Measurements from ENCODE around the gene CD22. TPM values are rescaled to one million over a fixed set of nuclear protein-coding genes. Genes with fewer than 3 reads are reported as not detected.

Gene CD22
- total and polyA plus RNA-seq, 10 donors: 251 to 446 (median 362) TPM

DNA sequence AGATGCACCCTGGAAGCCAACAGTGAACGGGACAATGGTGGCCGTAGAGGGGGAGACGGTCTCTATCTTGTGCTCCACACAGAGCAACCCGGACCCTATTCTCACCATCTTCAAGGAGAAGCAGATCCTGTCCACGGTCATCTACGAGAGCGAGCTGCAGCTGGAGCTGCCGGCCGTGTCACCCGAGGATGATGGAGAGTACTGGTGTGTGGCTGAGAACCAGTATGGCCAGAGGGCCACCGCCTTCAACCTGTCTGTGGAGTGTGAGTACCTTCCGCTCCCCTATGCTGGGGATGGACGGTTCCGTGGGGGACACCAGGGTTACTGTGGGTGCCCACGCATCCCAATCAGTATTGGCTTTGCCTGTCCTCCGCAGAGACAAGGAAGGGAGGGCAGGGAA lies 26.5 kb upstream of the CD22 start:
- H3K36me3 ChIP-seq: no peaks in the 10 kb centered on the region
- H3K4me1 ChIP-seq: peaks cover 0 to 22% (median 6%) of the 10 kb centered on the region in 6 donors
- TF ChIP-seq POLR2A (IDR thresholded peaks at IDR 0.05) (no peak), POLR2AphosphoS5 (IDR thresholded peaks at IDR 0.05) (no peak)
- TF ChIP-seq, protein P1, sequence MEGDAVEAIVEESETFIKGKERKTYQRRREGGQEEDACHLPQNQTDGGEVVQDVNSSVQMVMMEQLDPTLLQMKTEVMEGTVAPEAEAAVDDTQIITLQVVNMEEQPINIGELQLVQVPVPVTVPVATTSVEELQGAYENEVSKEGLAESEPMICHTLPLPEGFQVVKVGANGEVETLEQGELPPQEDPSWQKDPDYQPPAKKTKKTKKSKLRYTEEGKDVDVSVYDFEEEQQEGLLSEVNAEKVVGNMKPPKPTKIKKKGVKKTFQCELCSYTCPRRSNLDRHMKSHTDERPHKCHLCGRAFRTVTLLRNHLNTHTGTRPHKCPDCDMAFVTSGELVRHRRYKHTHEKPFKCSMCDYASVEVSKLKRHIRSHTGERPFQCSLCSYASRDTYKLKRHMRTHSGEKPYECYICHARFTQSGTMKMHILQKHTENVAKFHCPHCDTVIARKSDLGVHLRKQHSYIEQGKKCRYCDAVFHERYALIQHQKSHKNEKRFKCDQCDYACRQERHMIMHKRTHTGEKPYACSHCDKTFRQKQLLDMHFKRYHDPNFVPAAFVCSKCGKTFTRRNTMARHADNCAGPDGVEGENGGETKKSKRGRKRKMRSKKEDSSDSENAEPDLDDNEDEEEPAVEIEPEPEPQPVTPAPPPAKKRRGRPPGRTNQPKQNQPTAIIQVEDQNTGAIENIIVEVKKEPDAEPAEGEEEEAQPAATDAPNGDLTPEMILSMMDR (IDR thresholded peaks at IDR 0.05 in 8 of 11, conservative IDR thresholded peaks at IDR 0.05 in 3 of 11): no peak
- no peak overlapping the region for H3K4me3 ChIP-seq
- peaks cover 0 to 12% (median 0%) of the 10 kb centered on the region in 7 donors for H3K27me3 ChIP-seq (replicated peaks in 1 of 7)
- H3K27ac ChIP-seq: no peak overlapping the region
- DNase-seq: no peak
- intact Hi-C loops (cut with DNase I; ENCODE audit: low total_unique reads): no loop called here
- 85 to 91% (median 90%) methylated on average over 16 of the region's 16 CpGs for WGBS, 5 donors
- no peaks in the 10 kb centered on the region for H3K9me3 ChIP-seq

- H3K27ac ChIP-seq: no peak overlapping the region
- DNase-seq: no peak
- H3K27me3 ChIP-seq (replicated peaks in 1 of 7): peaks cover 0 to 12% (median 0%) of the 10 kb centered on the region in 7 donors
- H3K4me1 ChIP-seq: peaks cover 0 to 32% (median 7%) of the 10 kb centered on the region in 6 donors
- TF ChIP-seq, protein P1 (IDR thresholded peaks at IDR 0.05 in 8 of 11, conservative IDR thresholded peaks at IDR 0.05 in 3 of 11): no peak
- TF ChIP-seq POLR2A (IDR thresholded peaks at IDR 0.05) (no peak), POLR2AphosphoS5 (IDR thresholded peaks at IDR 0.05) (no peak)
- no peaks in the 10 kb centered on the region for H3K9me3 ChIP-seq
- WGBS, 5 donors: 75 to 82% (median 78%) methylated on average over 6 of the region's 6 CpGs
- intact Hi-C loops (cut with DNase I; ENCODE audit: low total_unique reads): no loop called here
- H3K4me3 ChIP-seq: no peak overlapping the region
- H3K36me3 ChIP-seq: no peaks in the 10 kb centered on the region
These were observed 25.6 kb upstream of the CD22 start for GRCh38 chr19:35303357-35303915.

- DNase-seq: no peak
- Histone ChIP-seq H3K27me3 (replicated peaks in 1 of 7) (peaks cover 0 to 12% (median 0%) of the 10 kb centered on the region in 7 donors), H3K36me3 (no peaks in the 10 kb centered on the region), H3K9me3 (no peaks in the 10 kb centered on the region), H3K4me3 (no peak overlapping the region), H3K4me1 (peaks cover 0 to 38% (median 7%) of the 10 kb centered on the region in 6 donors), H3K27ac (no peak overlapping the region)
- WGBS, 5 donors: 73 to 90% (median 86%) methylated on average over 11 of the region's 11 CpGs
- TF ChIP-seq POLR2A (IDR thresholded peaks at IDR 0.05) (no peak), POLR2AphosphoS5 (IDR thresholded peaks at IDR 0.05) (no peak)
- TF ChIP-seq, protein P1 (IDR thresholded peaks at IDR 0.05 in 8 of 11, conservative IDR thresholded peaks at IDR 0.05 in 3 of 11): no peak
- intact Hi-C loops (cut with DNase I; ENCODE audit: low total_unique reads): no loop called here
These were observed 25.0 kb upstream of the CD22 start for GRCh38 chr19:35304036-35304435.

DNA sequence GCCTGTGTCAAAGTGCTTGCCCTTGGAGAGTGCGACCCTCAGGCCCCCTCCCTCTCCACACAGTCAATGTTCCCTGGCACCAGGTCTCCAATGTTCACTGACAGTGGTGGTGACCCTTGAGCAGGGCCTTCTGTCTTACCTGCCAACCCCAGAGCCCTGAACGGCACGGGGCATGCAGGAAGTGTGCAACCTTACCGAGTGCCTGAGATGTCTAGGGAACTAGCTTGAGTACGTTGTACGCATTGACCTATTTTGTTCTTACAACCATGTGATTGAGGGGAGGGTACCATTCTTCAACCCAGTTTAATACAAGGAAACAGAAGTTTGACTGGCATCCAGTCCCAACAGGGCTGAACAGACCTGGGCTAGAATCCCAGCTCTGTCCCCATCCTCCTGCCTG lies 23.8 kb upstream of the CD22 start:
- Histone ChIP-seq H3K27ac (no peak overlapping the region), H3K4me3 (no peak overlapping the region), H3K4me1 (peaks cover 0 to 50% (median 10%) of the 10 kb centered on the region in 6 donors), H3K27me3 (replicated peaks in 1 of 7) (peaks cover 0 to 5% (median 0%) of the 10 kb centered on the region in 7 donors), H3K36me3 (no peaks in the 10 kb centered on the region), H3K9me3 (no peaks in the 10 kb centered on the region)
- TF ChIP-seq POLR2AphosphoS5 (IDR thresholded peaks at IDR 0.05): no peak
- DNase-seq: no peak
- intact Hi-C loops (cut with DNase I; ENCODE audit: low total_unique reads): no loop called here
- WGBS, 5 donors: 53 to 74% (median 67%) methylated on average over 6 of the region's 6 CpGs
